ENCODE results near the gene P2RX1. TPM values are rescaled to one million over a fixed set of nuclear protein-coding genes. Genes with fewer than 3 reads are reported as not detected.

P2RX1 gene
- total and polyA plus RNA-seq, 12 donors, result 0.27 to 2.6 (median 0.49) TPM

DNA sequence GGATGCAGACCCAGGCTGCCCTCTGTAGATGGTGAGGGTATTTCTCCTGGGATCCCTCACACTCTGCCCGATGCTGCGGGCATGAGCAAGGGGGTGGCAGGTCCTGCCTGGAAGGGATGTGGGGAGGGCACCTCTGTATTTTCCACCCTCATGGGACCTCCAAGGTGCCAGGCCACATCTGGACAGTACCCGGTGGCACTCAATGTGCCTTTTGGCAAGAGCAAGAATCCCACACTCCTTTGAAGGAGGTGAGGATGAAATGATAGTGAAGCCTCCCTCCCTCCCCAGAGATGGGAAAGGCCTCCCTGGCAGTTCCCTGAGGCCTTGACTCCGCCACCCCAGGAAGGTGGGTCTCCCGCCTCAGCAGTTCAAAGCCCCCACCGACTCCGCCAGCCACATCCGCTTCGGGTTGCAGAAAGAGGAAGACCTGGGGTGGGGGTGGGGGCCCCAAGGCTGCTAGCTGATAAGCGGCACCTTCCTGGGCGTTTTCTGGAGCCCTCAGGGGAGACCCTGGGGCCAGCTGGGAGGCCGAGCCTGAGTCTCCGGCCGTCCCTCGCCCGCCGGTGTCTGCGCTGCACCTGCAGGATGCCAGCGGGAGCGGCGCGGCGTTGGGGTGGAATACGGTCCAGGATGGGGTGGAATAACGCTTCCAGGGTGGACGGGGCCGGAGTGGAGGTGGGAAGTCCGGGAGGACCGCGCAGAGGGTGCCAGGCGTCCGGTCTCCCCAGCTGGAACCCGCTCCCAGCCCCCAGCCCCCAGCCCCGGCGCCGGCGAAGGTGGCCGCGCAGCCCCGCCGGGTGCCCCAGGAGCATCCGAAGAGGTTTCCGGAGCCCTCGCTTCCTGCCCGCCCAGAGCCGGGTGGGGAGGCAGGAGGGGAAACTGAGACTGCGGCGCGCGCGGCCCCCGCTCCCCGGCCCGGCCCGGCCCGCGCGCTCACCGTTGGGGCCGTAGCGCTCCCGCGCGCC, 47.3 kb upstream of the P2RX1 start:
- Histone ChIP-seq H3K4me1 (peaks cover 7 to 62% (median 32%) of the 10 kb centered on the region in 9 donors), H3K4me3 (peak overlapping the region in 9 of 10 donors; percentile 27 to 71 (median 57)), H3K27ac (peak overlapping the region in 6 of 10 donors; percentile 13 to 90 (median 40)), H3K36me3 (no peaks in the 10 kb centered on the region), H3K27me3 (peaks cover 3 to 38% (median 24%) of the 10 kb centered on the region in 7 donors), H3K9me3 (no peaks in the 10 kb centered on the region)
- ATAC-seq (peak in 3 of 8 donors; percentile 16 to 26 (median 20)), DNase-seq (no peak)
- intact Hi-C loops (cut with DNase I), result no loop called here
- TF ChIP-seq, protein P1, sequence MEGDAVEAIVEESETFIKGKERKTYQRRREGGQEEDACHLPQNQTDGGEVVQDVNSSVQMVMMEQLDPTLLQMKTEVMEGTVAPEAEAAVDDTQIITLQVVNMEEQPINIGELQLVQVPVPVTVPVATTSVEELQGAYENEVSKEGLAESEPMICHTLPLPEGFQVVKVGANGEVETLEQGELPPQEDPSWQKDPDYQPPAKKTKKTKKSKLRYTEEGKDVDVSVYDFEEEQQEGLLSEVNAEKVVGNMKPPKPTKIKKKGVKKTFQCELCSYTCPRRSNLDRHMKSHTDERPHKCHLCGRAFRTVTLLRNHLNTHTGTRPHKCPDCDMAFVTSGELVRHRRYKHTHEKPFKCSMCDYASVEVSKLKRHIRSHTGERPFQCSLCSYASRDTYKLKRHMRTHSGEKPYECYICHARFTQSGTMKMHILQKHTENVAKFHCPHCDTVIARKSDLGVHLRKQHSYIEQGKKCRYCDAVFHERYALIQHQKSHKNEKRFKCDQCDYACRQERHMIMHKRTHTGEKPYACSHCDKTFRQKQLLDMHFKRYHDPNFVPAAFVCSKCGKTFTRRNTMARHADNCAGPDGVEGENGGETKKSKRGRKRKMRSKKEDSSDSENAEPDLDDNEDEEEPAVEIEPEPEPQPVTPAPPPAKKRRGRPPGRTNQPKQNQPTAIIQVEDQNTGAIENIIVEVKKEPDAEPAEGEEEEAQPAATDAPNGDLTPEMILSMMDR (IDR thresholded peaks at IDR 0.05), result no peak
- 9 to 10% methylated on average over 59 to 64 of the region's 64 CpGs for WGBS, 2 donors

DNA sequence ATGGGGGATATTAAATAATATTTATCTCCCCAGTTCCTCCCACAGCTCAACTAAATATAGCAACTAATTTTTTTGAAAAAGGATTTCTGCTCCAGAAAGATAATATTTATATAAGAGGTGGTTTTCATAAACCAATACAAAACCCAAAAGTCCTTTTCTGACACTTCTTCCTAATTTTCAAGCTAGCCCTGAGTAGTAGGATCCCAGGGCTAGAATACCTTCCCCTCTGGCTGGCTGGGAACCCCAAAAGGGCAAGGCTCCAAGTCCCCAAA, 46.6 kb upstream of the P2RX1 start:
- Histone ChIP-seq H3K27ac (peak overlapping the region in 1 of 10 donors; percentile 90), H3K27me3 (peaks cover 3 to 38% (median 24%) of the 10 kb centered on the region in 7 donors), H3K4me1 (peaks cover 7 to 62% (median 32%) of the 10 kb centered on the region in 9 donors), H3K4me3 (peak overlapping the region in 6 of 10 donors; percentile 48 to 71 (median 58)), H3K9me3 (no peaks in the 10 kb centered on the region), H3K36me3 (peaks cover 0 to 4% (median 0%) of the 10 kb centered on the region in 9 donors)
- DNase-seq (no peak), ATAC-seq (no peak)
- intact Hi-C loops (cut with DNase I), result no loop called here
- TF ChIP-seq, protein P1 (IDR thresholded peaks at IDR 0.05), result no peak

DNA sequence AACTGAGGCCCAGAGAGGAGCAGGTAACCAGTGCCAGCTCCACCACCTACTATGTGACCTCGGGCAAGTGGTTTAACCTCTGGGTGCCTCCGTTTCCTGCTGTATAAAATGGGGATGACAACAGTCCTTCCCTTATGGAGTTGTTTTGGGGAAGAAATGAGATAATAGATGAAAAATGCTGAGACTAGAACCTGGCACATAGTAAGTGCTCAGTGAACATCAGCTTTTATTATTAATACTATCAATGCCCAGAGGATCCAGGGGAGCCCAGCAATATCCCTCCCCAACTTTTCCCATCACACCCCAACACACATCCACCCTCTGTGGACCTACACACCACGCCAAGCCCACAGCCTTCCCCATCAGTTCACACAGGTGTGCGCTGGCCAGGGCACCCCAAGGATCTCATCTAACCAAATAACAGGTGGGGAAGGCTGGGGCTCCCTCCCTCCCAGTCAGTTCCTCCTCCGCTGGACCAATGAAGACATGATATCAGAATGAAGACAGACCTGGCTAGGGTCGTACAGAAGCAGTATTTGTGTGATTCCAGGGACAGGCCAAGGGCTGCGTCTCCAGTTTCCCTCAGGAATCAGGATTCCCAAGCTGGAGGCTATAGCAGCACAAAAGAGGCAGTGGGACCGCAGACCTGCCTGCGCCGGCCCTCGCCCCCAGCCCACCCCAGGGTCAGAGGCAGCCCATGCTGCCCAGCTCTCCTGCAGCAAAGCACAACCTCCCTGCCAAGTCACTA, 46.1 kb upstream of the P2RX1 start:
- Histone ChIP-seq H3K4me3 (peak overlapping the region in 2 of 10 donors; percentile 57 to 71), H3K9me3 (no peaks in the 10 kb centered on the region), H3K27ac (peak overlapping the region in 1 of 10 donors; percentile 90), H3K27me3 (peaks cover 3 to 38% (median 24%) of the 10 kb centered on the region in 7 donors), H3K4me1 (peaks cover 7 to 62% (median 32%) of the 10 kb centered on the region in 9 donors), H3K36me3 (peaks cover 0 to 6% (median 0%) of the 10 kb centered on the region in 9 donors)
- WGBS, 2 donors, result 77 to 81% methylated on average over 11 of the region's 11 CpGs
- no peak for ATAC-seq
- no peak for DNase-seq
- TF ChIP-seq, protein P1 (IDR thresholded peaks at IDR 0.05), result no peak
- intact Hi-C loops (cut with DNase I), result no loop called here

DNA sequence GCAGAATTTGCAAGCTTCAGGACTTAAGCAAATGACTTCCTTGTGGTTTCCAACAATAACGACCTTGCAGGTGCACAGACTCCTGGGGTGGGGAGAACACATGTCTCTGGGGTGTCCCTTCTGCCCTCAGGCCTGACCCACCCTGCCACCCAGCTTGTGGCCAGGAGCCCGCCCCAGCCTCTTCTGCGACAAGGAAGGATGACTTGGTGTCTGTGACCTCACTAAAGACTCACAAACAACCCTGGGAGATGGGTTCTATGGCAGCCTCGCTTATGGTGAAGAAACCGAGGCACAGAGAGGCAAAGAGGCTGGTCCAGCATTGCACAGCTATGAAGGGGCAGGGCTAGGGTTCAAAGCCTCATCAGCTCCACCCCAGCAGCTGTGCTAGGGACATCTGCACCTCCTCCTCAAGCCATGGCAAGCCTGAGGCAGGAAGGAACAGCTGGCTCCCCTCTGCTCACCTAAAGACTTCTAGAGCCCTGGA, 45.3 kb upstream of the P2RX1 start:
- peaks cover 7 to 62% (median 32%) of the 10 kb centered on the region in 9 donors for H3K4me1 ChIP-seq
- intact Hi-C loops (cut with DNase I), result no loop called here
- WGBS, 2 donors, result 73 to 85% methylated on average over 5 of the region's 5 CpGs
- H3K27me3 ChIP-seq, result peaks cover 3 to 38% (median 22%) of the 10 kb centered on the region in 7 donors
- H3K9me3 ChIP-seq, result no peaks in the 10 kb centered on the region
- H3K36me3 ChIP-seq, result peaks cover 0 to 6% (median 0%) of the 10 kb centered on the region in 9 donors
- H3K4me3 ChIP-seq, result peak overlapping the region in 1 of 10 donors; percentile 71
- ATAC-seq, result no peak
- no peak for DNase-seq
- H3K27ac ChIP-seq, result peak overlapping the region in 1 of 10 donors; percentile 90
- TF ChIP-seq, protein P1 (IDR thresholded peaks at IDR 0.05), result no peak
